H1 (cell line): Measurements from ENCODE around the gene FBXL17. TPM values are rescaled to one million over a fixed set of nuclear protein-coding genes. Genes with fewer than 3 reads are reported as not detected.

Source experiments
- ASH2L ChIP-seq: fragments of 200-600, 300-600 bp; sonication (generic); IDR thresholded peaks from one replicate; pipeline ENCODE4 v1.7.1; 2017; ENCODE audit warnings: low read length
- GABPA ChIP-seq: IDR thresholded peaks from 2 replicates; pipeline ENCODE4 v1.6.1; 2011; ENCODE audit warnings: mild to moderate bottlenecking, low read length, moderate library complexity, borderline replicate concordance; ENCODE audit not compliant: insufficient read depth
- JUND ChIP-seq: IDR thresholded peaks from 2 replicates; pipeline ENCODE4 v1.6.1; 2011; ENCODE audit warnings: mild to moderate bottlenecking, improper control_type of control experiment, low read length
- SAP30 ChIP-seq: fragments of 300-600 bp; sonication (generic); IDR thresholded peaks from 2 replicates; pipeline ENCODE4 v1.7.1; 2012; ENCODE audit warnings: low read length, moderate library complexity, mild to moderate bottlenecking, inconsistent platforms; ENCODE audit not compliant: insufficient read depth, insufficient replicate concordance
- TEAD4 ChIP-seq: IDR thresholded peaks from 2 replicates; pipeline ENCODE4 v1.6.1; 2012; ENCODE audit warnings: low read depth, low read length, inconsistent platforms, mixed read lengths
- USF2 ChIP-seq: IDR thresholded peaks from 2 replicates; pipeline ENCODE4 v1.6.1; 2011; ENCODE audit warnings: low read length, improper control_type of control experiment
- ZNF274 ChIP-seq: IDR thresholded peaks from 2 replicates; pipeline ENCODE4 v1.7.0; 2012; ENCODE audit warnings: low read length, borderline replicate concordance; ENCODE audit errors: extremely low read depth
- polyA plus RNA-seq, 7 experiments: library from polyadenylated mRNA; depleted of rRNA in 3 of 7; stranded (reverse) in 5 of 7; unstranded in 2 of 7; fragments of >200 nt in 5 of 7; fragments of 200-250 nt in 2 of 7; gene quantifications; 1 replicate in 5 of 7; 2 replicates in 1 of 7; 4 replicates in 1 of 7; pipeline versions ENCODE4 v1.2.1 to v1.2.3, GENCODE V29; 2011 to 2013; ENCODE audit warnings: missing spikeins in 2 of 7, mixed read lengths in 2 of 7
- total RNA-seq: library from RNA; stranded (reverse); fragmentation: NEBNext Ultra II Directional; extraction: Animal tissue kit (Norgen Biotek cat#: 25700); gene quantifications from 2 replicates; pipeline ENCODE4 v1.2.1, GENCODE V29; 2021

FBXL17 gene
- total and polyA plus RNA-seq, 2 of the 8 experiments (the other 6 are each of a cell fraction or from before 2014, with no cell fraction given) = 0.35 to 4.3 TPM

- no peak for TF ChIP-seq GABPA
- no peak for TF ChIP-seq TEAD4
- no peak for TF ChIP-seq SAP30
- no peak for TF ChIP-seq ZNF274
- no peak for TF ChIP-seq JUND
- no peak for TF ChIP-seq USF2
- no peak for TF ChIP-seq ASH2L
Measured at GRCh38 chr5:108168915-108169314, 213.0 kb downstream of the FBXL17 start (continued).
